GM12891 (cell line): ENCODE results near the gene PTPRN2.

Experiments used
- POLR2A ChIP-seq: IDR thresholded peaks from 2 replicates; pipeline ENCODE4 v1.6.1; 2011; ENCODE audit warnings: low read depth, low read length, control low read depth
- POLR2AphosphoS5 ChIP-seq: IDR thresholded peaks from 2 replicates; pipeline ENCODE4 v1.6.1; 2011; ENCODE audit warnings: low read depth, low read length, control low read depth

GRCh38 chr7:157784979-157785441 is 802.6 kb downstream of the PTPRN2 start:
- TF ChIP-seq POLR2A: no peak
- no peak for TF ChIP-seq POLR2AphosphoS5
